Measurements from ENCODE around the gene POPDC2. TPM values are rescaled to one million over a fixed set of nuclear protein-coding genes. Genes with fewer than 3 reads are reported as not detected.

POPDC2 gene
- polyA plus RNA-seq, 1 of the 3 experiments (the other 2 are of a cell fraction): 19.9 TPM

- no peak overlapping the region for H3K9ac ChIP-seq
- H4K20me1 ChIP-seq (ENCODE audit: insufficient read depth): no peaks in the 10 kb centered on the region
- H3K36me3 ChIP-seq (replicated peaks in 1 of 2; ENCODE audit: control insufficient read depth in 1 of 2, insufficient read depth in 2 of 2, low read length in 1 of 2): no peaks in the 10 kb centered on the region
- H2AFZ ChIP-seq (ENCODE audit: low read depth): no peak overlapping the region; the same call in 1 of the 2 replicates
- CTCF ChIA-PET: interaction anchor here (3.6 kb wide), 1 partner anchor 14 kb away, joined by 22 read pairs; no protein-coding TSS in a partner anchor
- no peaks in the 10 kb centered on the region for H3K9me3 ChIP-seq
- no peaks in the 10 kb centered on the region for H3F3A ChIP-seq (replicated peaks; ENCODE audit: insufficient read depth)
- H3K4me2 ChIP-seq: no peak overlapping the region
- no peaks in the 10 kb centered on the region for H3K4me1 ChIP-seq (ENCODE audit: control insufficient read depth in 1 of 2, insufficient read depth in 2 of 2, low read depth in 1 of 2, low read length in 1 of 2)
- H3K27me3 ChIP-seq (ENCODE audit: insufficient read depth): no peaks in the 10 kb centered on the region
- TF ChIP-seq, protein P1, sequence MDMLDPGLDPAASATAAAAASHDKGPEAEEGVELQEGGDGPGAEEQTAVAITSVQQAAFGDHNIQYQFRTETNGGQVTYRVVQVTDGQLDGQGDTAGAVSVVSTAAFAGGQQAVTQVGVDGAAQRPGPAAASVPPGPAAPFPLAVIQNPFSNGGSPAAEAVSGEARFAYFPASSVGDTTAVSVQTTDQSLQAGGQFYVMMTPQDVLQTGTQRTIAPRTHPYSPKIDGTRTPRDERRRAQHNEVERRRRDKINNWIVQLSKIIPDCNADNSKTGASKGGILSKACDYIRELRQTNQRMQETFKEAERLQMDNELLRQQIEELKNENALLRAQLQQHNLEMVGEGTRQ (IDR thresholded peaks at IDR 0.05; ENCODE audit: borderline replicate concordance, low read depth, low read length): no peak
- TF ChIP-seq EP300 (IDR thresholded peaks at IDR 0.05; ENCODE audit: borderline replicate concordance in 1 of 2, low read depth in 1 of 2, low read length in 1 of 2): peak in 1 of 2 experiments; percentile 40; a peak in 1 of 4 replicates
- WGBS (ENCODE audit: low lambda C conversion rate): 77% methylated on average over 2 of the region's 2 CpGs
- H3K27ac ChIP-seq (ENCODE audit: low read depth in 2 of 2, low read length in 1 of 2): no peak overlapping the region
- no peak overlapping the region for H3K4me3 ChIP-seq (ENCODE audit: low read depth in 2 of 2, low read length in 1 of 2)
- H3K9me2 ChIP-seq: no peaks in the 10 kb centered on the region
- H3K79me2 ChIP-seq (ENCODE audit: insufficient read depth): no peaks in the 10 kb centered on the region
- POLR2A ChIA-PET: interaction anchor here (0.7 kb wide), 1 partner anchor 40 kb away, joined by 3 read pairs; no protein-coding TSS in a partner anchor
- no peak for DNase-seq
Measured at GRCh38 chr3:119695480-119695879, 35.1 kb upstream of the POPDC2 start.

GRCh38 chr3:119690043-119690656, 29.8 kb upstream of the POPDC2 start:
- Histone ChIP-seq H3K4me2 (no peak overlapping the region), H3K27me3 (ENCODE audit: insufficient read depth) (no peaks in the 10 kb centered on the region), H3K4me3 (ENCODE audit: low read depth in 2 of 2, low read length in 1 of 2) (no peak overlapping the region), H3K27ac (ENCODE audit: low read depth in 2 of 2, low read length in 1 of 2) (no peak overlapping the region), H2AFZ (ENCODE audit: low read depth) (no peak overlapping the region), H4K20me1 (ENCODE audit: insufficient read depth) (no peaks in the 10 kb centered on the region), H3F3A (replicated peaks; ENCODE audit: insufficient read depth) (no peaks in the 10 kb centered on the region), H3K9ac (no peak overlapping the region), H3K9me3 (no peaks in the 10 kb centered on the region), H3K9me2 (no peaks in the 10 kb centered on the region), H3K4me1 (ENCODE audit: control insufficient read depth in 1 of 2, insufficient read depth in 2 of 2, low read depth in 1 of 2, low read length in 1 of 2) (no peaks in the 10 kb centered on the region), H3K36me3 (replicated peaks in 1 of 2; ENCODE audit: control insufficient read depth in 1 of 2, insufficient read depth in 2 of 2, low read length in 1 of 2) (no peaks in the 10 kb centered on the region), H3K79me2 (ENCODE audit: insufficient read depth) (no peaks in the 10 kb centered on the region)
- 68% methylated on average over 4 of the region's 4 CpGs for WGBS (ENCODE audit: low lambda C conversion rate)
- TF ChIP-seq, protein P2, sequence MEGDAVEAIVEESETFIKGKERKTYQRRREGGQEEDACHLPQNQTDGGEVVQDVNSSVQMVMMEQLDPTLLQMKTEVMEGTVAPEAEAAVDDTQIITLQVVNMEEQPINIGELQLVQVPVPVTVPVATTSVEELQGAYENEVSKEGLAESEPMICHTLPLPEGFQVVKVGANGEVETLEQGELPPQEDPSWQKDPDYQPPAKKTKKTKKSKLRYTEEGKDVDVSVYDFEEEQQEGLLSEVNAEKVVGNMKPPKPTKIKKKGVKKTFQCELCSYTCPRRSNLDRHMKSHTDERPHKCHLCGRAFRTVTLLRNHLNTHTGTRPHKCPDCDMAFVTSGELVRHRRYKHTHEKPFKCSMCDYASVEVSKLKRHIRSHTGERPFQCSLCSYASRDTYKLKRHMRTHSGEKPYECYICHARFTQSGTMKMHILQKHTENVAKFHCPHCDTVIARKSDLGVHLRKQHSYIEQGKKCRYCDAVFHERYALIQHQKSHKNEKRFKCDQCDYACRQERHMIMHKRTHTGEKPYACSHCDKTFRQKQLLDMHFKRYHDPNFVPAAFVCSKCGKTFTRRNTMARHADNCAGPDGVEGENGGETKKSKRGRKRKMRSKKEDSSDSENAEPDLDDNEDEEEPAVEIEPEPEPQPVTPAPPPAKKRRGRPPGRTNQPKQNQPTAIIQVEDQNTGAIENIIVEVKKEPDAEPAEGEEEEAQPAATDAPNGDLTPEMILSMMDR (IDR thresholded peaks at IDR 0.05): peak; percentile 65
- TF ChIP-seq FOXM1 (IDR thresholded peaks at IDR 0.05; ENCODE audit: low read depth) (no peak), POLR2AphosphoS5 (IDR thresholded peaks at IDR 0.05; ENCODE audit: low read depth, low read length) (no peak), RFX5 (IDR thresholded peaks at IDR 0.05; ENCODE audit: low read length) (no peak), JUND (IDR thresholded peaks at IDR 0.05) (no peak), IRF3 (IDR thresholded peaks at IDR 0.05; ENCODE audit: low read depth, low read length) (no peak), RAD21 (IDR thresholded peaks at IDR 0.05; ENCODE audit: low read length) (peak; percentile 26; the same call in 1 of the 2 replicates), SMC3 (IDR thresholded peaks at IDR 0.05; ENCODE audit: low read depth, low read length) (no peak), EZH2phosphoT487 (IDR thresholded peaks at IDR 0.05; ENCODE audit: borderline replicate concordance, low read depth) (no peak)
- CTCF ChIA-PET: interaction anchor here (0.7 to 3.8 kb wide), 14 partner anchors 9 to 806 kb away, joined by 3 to 29 read pairs (median 4); partner anchors contain the start of gene CFAP91
- POLR2A ChIA-PET: no interaction called here
- peak; percentile 30 for DNase-seq
